SK-N-MC (cell line): ENCODE data around the gene BRINP3.

Experiments used
- DNase-seq: peaks from one replicate; pipeline ENCODE4 v3.0.0-alpha.2; 2011; ENCODE audit warnings: low read depth, low spot score
- H3K27ac ChIP-seq: fragments of 200-600 bp; sonication (generic); 2 replicates; pipeline ENCODE4 v1.5.1; 2016; ENCODE audit warnings: mixed run types
- H3K36me3 ChIP-seq: fragments of 200-600 bp; sonication (generic); 2 replicates; pipeline ENCODE4 v1.6.1; 2017; ENCODE audit warnings: antibody characterized with exemption, low read length, mixed read lengths; ENCODE audit not compliant: insufficient read depth
- H3K4me3 ChIP-seq: fragments of 200-600 bp; sonication (generic); 2 replicates; pipeline ENCODE4 v1.5.1; 2016
- H3K9ac ChIP-seq: fragments of 200-600 bp; sonication (generic); 2 replicates; pipeline ENCODE4 v1.8.0; 2017; ENCODE audit warnings: mixed run types, mixed read lengths; ENCODE audit not compliant: insufficient read length
- H3K9me3 ChIP-seq: fragments of 200-600 bp; sonication (generic); 2 replicates; pipeline ENCODE4 v1.6.1; 2017; ENCODE audit warnings: low read depth, mild to moderate bottlenecking, antibody characterized with exemption, low read length, moderate library complexity, mixed read lengths
- EZH2 ChIP-seq: fragments of 200-600 bp; sonication (generic); IDR thresholded peaks from one replicate; pipeline ENCODE4 v1.6.1; 2017; ENCODE audit warnings: antibody characterized with exemption
- FOXP2 ChIP-seq: optimal IDR thresholded peaks from 2 replicates; pipeline ENCODE3; 2011; ENCODE audit warnings: mild to moderate bottlenecking, moderate library complexity; ENCODE audit not compliant: insufficient read depth; ENCODE audit errors: extremely low read length, control extremely low read depth
- POLR2AphosphoS5 ChIP-seq: IDR thresholded peaks from 2 replicates; pipeline ENCODE4 v1.6.1; 2012; ENCODE audit warnings: mild to moderate bottlenecking, low read depth, low read length, borderline replicate concordance

BRINP3 gene

DNA sequence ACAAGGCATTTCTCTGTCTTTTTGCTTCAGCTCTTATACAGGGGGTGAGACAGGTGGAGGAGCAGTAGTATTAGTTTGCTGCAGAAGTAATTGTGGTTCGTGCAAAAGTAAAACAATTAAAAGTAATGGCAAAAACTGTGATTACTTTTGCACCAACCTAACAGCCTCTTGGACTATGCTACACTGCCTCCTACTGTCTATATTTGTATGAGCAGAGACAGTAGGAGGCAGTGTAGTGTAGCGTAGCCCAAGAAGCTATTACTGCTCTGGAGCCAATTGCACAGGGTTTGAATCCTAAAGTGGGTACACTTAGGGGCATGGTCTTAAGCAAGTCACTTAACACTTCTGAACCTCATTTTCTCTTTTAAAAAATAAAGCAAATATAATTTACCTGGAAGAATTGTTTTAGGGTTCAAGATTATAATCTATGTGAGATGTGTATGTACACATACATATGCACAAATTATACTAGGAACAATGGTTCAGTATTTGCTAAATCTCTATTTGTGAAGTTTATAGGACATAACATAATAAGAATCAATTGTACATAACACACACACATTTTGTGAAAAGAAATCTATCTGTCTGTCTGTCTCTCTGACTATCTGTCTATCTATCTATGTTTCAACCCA lies 103.8 kb downstream of the BRINP3 start:
- Histone ChIP-seq H3K36me3 (no peaks in the 10 kb centered on the region), H3K27ac (no peak overlapping the region), H3K9ac (no peak overlapping the region), H3K9me3 (no peaks in the 10 kb centered on the region; the same call in 1 of the 2 replicates), H3K4me3 (no peak overlapping the region)
- TF ChIP-seq POLR2AphosphoS5 = no peak
- no peak for TF ChIP-seq EZH2
- TF ChIP-seq FOXP2 = no peak
- DNase-seq = no peak

DNA sequence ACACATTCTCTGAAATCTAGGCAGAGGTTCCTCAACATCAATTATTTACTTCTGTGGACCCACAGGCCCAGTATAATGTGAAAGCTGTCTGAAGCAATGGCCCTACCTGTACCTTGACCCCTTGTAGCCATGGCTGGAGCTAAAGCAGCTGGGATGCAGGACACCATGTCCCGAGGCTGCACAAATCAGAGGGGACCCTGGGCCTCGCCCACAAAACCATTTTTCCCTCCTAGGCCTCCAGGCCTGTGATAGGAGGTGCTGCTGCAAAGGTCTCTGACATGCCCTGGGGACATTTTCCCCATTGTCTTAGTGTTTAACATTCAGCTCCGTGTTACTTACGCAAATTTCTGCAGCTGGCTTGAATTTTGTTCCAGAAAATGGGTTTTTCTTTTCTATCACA lies 110.5 kb downstream of the BRINP3 start:
- H3K9ac ChIP-seq = no peak overlapping the region
- H3K27ac ChIP-seq = no peak overlapping the region
- H3K4me3 ChIP-seq = no peak overlapping the region
- TF ChIP-seq POLR2AphosphoS5 (no peak), FOXP2 (no peak), EZH2 (no peak)
- no peaks in the 10 kb centered on the region for H3K36me3 ChIP-seq
- no peak for DNase-seq
- no peaks in the 10 kb centered on the region for H3K9me3 ChIP-seq

GRCh38 chr1:190365283-190365682 lies 112.4 kb downstream of the BRINP3 start:
- Histone ChIP-seq H3K4me3 (no peak overlapping the region), H3K9ac (no peak overlapping the region)

DNA sequence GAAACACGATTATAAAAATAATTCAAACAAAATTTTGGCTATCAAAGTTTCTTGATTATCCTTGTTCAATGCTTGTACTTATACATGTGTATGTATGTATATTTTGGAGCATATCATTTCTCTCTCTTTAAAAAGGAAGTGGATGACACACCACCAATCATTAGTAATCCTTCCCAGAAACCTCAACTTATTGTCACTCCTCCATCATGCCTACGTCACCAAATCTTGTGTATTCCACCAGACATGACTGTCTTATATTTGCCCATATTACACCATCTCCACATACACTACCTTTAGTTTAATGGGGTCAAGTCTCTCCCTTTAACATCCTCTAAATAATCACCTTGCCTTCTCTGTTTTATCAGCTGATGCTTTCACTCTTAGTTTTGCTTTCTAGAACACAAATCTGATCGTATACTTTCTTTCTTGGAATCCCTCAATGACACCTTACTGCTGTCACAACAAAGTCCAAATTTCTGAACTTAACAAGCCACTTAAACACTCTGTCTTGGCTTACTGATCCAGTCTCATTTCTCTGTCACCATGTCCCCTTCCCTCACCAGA lies 124.0 kb downstream of the BRINP3 start:
- Histone ChIP-seq H3K4me3 (no peak overlapping the region), H3K9me3 (no peaks in the 10 kb centered on the region), H3K27ac (no peak overlapping the region), H3K36me3 (no peaks in the 10 kb centered on the region), H3K9ac (no peak overlapping the region)
- DNase-seq = no peak
- TF ChIP-seq EZH2 (no peak), FOXP2 (no peak), POLR2AphosphoS5 (no peak)

More at GRCh38 chr1:190365283-190365682, 112.4 kb downstream of the BRINP3 start:
- Histone ChIP-seq H3K27ac (no peak overlapping the region), H3K36me3 (no peaks in the 10 kb centered on the region), H3K9me3 (no peaks in the 10 kb centered on the region)
- no peak for DNase-seq
- TF ChIP-seq FOXP2 (no peak), POLR2AphosphoS5 (no peak), EZH2 (no peak)

GRCh38 chr1:190344454-190344853 lies 133.2 kb downstream of the BRINP3 start:
- H3K4me3 ChIP-seq = no peak overlapping the region
- no peaks in the 10 kb centered on the region for H3K9me3 ChIP-seq
- TF ChIP-seq FOXP2 (no peak), POLR2AphosphoS5 (no peak), EZH2 (no peak)
- no peak for DNase-seq
- H3K36me3 ChIP-seq = no peaks in the 10 kb centered on the region
- no peak overlapping the region for H3K9ac ChIP-seq
- H3K27ac ChIP-seq = no peak overlapping the region

GRCh38 chr1:190338829-190339228 lies 138.8 kb downstream of the BRINP3 start:
- Histone ChIP-seq H3K27ac (no peak overlapping the region), H3K4me3 (no peak overlapping the region), H3K36me3 (no peaks in the 10 kb centered on the region), H3K9me3 (no peaks in the 10 kb centered on the region), H3K9ac (no peak overlapping the region)
- DNase-seq = no peak
- no peak for TF ChIP-seq EZH2
- TF ChIP-seq FOXP2 = no peak
- TF ChIP-seq POLR2AphosphoS5 = no peak

GRCh38 chr1:190328871-190329270 lies 148.8 kb downstream of the BRINP3 start:
- Histone ChIP-seq H3K36me3 (no peaks in the 10 kb centered on the region), H3K9me3 (no peaks in the 10 kb centered on the region), H3K9ac (no peak overlapping the region), H3K27ac (no peak overlapping the region), H3K4me3 (no peak overlapping the region)
- no peak for DNase-seq
- TF ChIP-seq POLR2AphosphoS5 (no peak), EZH2 (no peak), FOXP2 (no peak)

GRCh38 chr1:190328361-190328760 lies 149.3 kb downstream of the BRINP3 start:
- Histone ChIP-seq H3K27ac (no peak overlapping the region), H3K9me3 (no peaks in the 10 kb centered on the region), H3K9ac (no peak overlapping the region), H3K36me3 (no peaks in the 10 kb centered on the region), H3K4me3 (no peak overlapping the region)
- no peak for TF ChIP-seq POLR2AphosphoS5
- no peak for TF ChIP-seq FOXP2
- no peak for TF ChIP-seq EZH2
- no peak for DNase-seq

DNA sequence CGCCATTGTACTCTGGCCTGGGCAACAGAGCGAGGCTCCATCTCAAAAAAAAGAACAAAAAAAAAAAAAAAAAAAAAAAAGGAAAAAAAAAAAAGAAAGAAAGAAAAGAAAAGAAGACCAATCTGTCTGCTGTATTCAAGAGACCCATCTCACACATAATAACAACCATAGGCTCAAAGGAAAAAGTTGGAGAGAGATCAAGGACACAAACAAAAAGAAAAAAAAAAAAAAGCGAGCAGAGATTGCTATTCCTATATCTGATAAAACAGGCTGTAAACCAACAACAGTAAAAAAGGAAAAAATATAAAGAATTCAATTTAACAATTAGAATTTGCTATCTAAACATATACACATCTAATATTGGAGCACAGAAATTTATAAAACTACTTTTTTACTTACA lies 150.4 kb downstream of the BRINP3 start:
- Histone ChIP-seq H3K9me3 (no peaks in the 10 kb centered on the region), H3K36me3 (no peaks in the 10 kb centered on the region), H3K27ac (no peak overlapping the region), H3K9ac (no peak overlapping the region), H3K4me3 (no peak overlapping the region)
- no peak for DNase-seq
- TF ChIP-seq EZH2 = no peak
- TF ChIP-seq POLR2AphosphoS5 = no peak
- no peak for TF ChIP-seq FOXP2
